K562 (cell line): ENCODE measurements around the gene PHTF1. TPM values are rescaled to one million over a fixed set of nuclear protein-coding genes. Genes with fewer than 3 reads are reported as not detected.
A peak's percentile ranks its signal among the peaks of the same experiment; 100 is the strongest.

Source experiments
- BCL6 ChIP-seq: fragments of 250-450 bp; sonication (Bioruptor Pico); IDR thresholded peaks from 2 replicates; pipeline ENCODE4 v1.4.0; 2020
- BMI1 ChIP-seq: fragments of 150-350 bp; IDR thresholded peaks from 2 replicates; pipeline ENCODE4 v1.6.1; 2014; ENCODE audit warnings: low read length
- CBX1 ChIP-seq: sonication (generic); IDR thresholded peaks from 2 replicates; pipeline ENCODE4 v1.6.1; 2016; ENCODE audit warnings: antibody characterized with exemption, low read depth, mild to moderate bottlenecking
- DACH1 ChIP-seq: fragments of 450-650 bp; IDR thresholded peaks from 2 replicates; pipeline ENCODE4 v1.6.1; 2018; ENCODE audit not compliant: partially characterized antibody
- EZH2 ChIP-seq: IDR thresholded peaks from 2 replicates; pipeline ENCODE4 v1.6.1; 2012; ENCODE audit warnings: low read depth, mild to moderate bottlenecking, inconsistent platforms, low read length, borderline replicate concordance
- FOXM1 ChIP-seq, 2 experiments: fragments of 450-650 bp in 1 of 2; sonication (generic) in 1 of 2; formaldehyde crosslinking in 1 of 2; IDR thresholded peaks; 2 replicates each; pipeline versions ENCODE4 v1.6.1 to v1.9.0; 2017 to 2022; ENCODE audit warnings: low read depth in 2 of 2, mild to moderate bottlenecking in 2 of 2, missing genetic modification reagents in 1 of 2, moderate library complexity in 1 of 2
- NEUROD1 ChIP-seq: fragments of 150-350 bp; IDR thresholded peaks from 2 replicates; pipeline ENCODE4 v1.6.1; 2014; ENCODE audit warnings: borderline replicate concordance, low read length, low read depth; ENCODE audit not compliant: partially characterized antibody
- POLR2AphosphoS5 ChIP-seq: IDR thresholded peaks from 2 replicates; pipeline ENCODE4 v1.6.1; 2011; ENCODE audit warnings: mild to moderate bottlenecking, low read depth, low read length, moderate library complexity; ENCODE audit not compliant: control insufficient read depth, insufficient read depth
- PRPF4 ChIP-seq: fragments of 200-400 bp; formaldehyde crosslinking; IDR thresholded peaks from one replicate; pipeline ENCODE4 v1.6.1; 2017; ENCODE audit warnings: low read length, low read depth, mild to moderate bottlenecking; ENCODE audit not compliant: insufficient read depth, poor library complexity, severe bottlenecking
- RCOR1 ChIP-seq, 2 experiments: IDR thresholded peaks; 2 replicates each; pipeline ENCODE4 v1.6.1; 2012; ENCODE audit warnings: low read depth in 2 of 2, low read length in 2 of 2, borderline replicate concordance in 1 of 2, improper control_type of control experiment in 1 of 2
- SMARCE1 ChIP-seq: fragments of 450-650 bp; IDR thresholded peaks from 2 replicates; pipeline ENCODE4 v1.7.1; 2016; ENCODE audit warnings: mild to moderate bottlenecking
- SUPT5H ChIP-seq: fragments of 450-650 bp; IDR thresholded peaks from 2 replicates; pipeline ENCODE4 v1.6.1; 2016
- TAL1 ChIP-seq: fragments of 450-650 bp; IDR thresholded peaks from 2 replicates; pipeline ENCODE4 v1.6.1; 2016; ENCODE audit warnings: mild to moderate bottlenecking
- TCF7 ChIP-seq: sonication (generic); IDR thresholded peaks from 2 replicates; pipeline ENCODE4 v1.6.1; 2016; ENCODE audit warnings: antibody characterized with exemption, borderline replicate concordance
- WHSC1 ChIP-seq: IDR thresholded peaks from one replicate; pipeline ENCODE4 v1.6.1; 2012; ENCODE audit warnings: low read length, control low read depth, inconsistent platforms
- ZEB2 ChIP-seq: fragments of 450-650 bp; IDR thresholded peaks from 2 replicates; pipeline ENCODE4 v1.6.1; 2016
- ZNF583 ChIP-seq: fragments of 250-450 bp; sonication (Bioruptor Pico); IDR thresholded peaks from 2 replicates; pipeline ENCODE4 v1.4.0; 2020
- polyA plus RNA-seq, 8 experiments: library from polyadenylated mRNA; depleted of rRNA in 4 of 8; stranded (reverse) in 5 of 8; unstranded in 3 of 8; fragments of >200 nt; fragmentation: Nextera tagmentation in 2 of 8; fragmentation: Illumina TruSeq in 1 of 8; extraction: Ambion mirVana in 2 of 8; extraction: Trizol in 1 of 8; gene quantifications; 2 replicates each; pipeline versions ENCODE4 v1.2.1 to v1.2.3, GENCODE V29; 2011 to 2014; ENCODE audit warnings: inconsistent platforms in 1 of 8, missing spikeins in 1 of 8
- total RNA-seq, 7 experiments: library from RNA; depleted of rRNA in 6 of 7; stranded (reverse); fragments of >200 nt in 6 of 7; fragmentation: Illumina TruSeq in 2 of 7; extraction: Trizol in 2 of 7; gene quantifications; 2 replicates each; pipeline versions ENCODE4 v1.2.1 to v1.2.3, GENCODE V29; 2011 to 2021; ENCODE audit warnings: low replicate concordance in 1 of 7
- TF ChIP-seq, protein P1 (sequence below): fragments of 450-650 bp; formaldehyde crosslinking; IDR thresholded peaks from 2 replicates; pipeline ENCODE4 v1.4.0; 2020; ENCODE audit warnings: mild to moderate bottlenecking
- TF ChIP-seq, protein P2 (sequence below): fragments of 450-650 bp; formaldehyde crosslinking; IDR thresholded peaks from 2 replicates; pipeline ENCODE4 v1.4.0; 2022; ENCODE audit warnings: missing genetic modification characterization
- TF ChIP-seq, protein P3 (sequence below), 2 experiments: fragments of 450-650 bp; formaldehyde crosslinking in 1 of 2; IDR thresholded peaks; 2 replicates each; pipeline versions ENCODE4 v1.4.0 to v1.6.1; 2014 to 2020; ENCODE audit warnings: mild to moderate bottlenecking in 2 of 2, borderline replicate concordance in 1 of 2, low read depth in 1 of 2

PHTF1 gene
- total and polyA plus RNA-seq, 9 of the 15 experiments (the other 6 are each of a cell fraction or from before 2014, with no cell fraction given) = 8.4 to 36.2 (median 23.0) TPM

- TF ChIP-seq, protein P1, sequence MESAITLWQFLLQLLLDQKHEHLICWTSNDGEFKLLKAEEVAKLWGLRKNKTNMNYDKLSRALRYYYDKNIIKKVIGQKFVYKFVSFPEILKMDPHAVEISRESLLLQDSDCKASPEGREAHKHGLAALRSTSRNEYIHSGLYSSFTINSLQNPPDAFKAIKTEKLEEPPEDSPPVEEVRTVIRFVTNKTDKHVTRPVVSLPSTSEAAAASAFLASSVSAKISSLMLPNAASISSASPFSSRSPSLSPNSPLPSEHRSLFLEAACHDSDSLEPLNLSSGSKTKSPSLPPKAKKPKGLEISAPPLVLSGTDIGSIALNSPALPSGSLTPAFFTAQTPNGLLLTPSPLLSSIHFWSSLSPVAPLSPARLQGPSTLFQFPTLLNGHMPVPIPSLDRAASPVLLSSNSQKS (CRISPR knock-in tag) = no peak
- TF ChIP-seq, protein P2, sequence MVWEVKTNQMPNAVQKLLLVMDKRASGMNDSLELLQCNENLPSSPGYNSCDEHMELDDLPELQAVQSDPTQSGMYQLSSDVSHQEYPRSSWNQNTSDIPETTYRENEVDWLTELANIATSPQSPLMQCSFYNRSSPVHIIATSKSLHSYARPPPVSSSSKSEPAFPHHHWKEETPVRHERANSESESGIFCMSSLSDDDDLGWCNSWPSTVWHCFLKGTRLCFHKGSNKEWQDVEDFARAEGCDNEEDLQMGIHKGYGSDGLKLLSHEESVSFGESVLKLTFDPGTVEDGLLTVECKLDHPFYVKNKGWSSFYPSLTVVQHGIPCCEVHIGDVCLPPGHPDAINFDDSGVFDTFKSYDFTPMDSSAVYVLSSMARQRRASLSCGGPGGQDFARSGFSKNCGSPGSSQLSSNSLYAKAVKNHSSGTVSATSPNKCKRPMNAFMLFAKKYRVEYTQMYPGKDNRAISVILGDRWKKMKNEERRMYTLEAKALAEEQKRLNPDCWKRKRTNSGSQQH = no peak
- no peak for TF ChIP-seq CBX1
- 0 out of 2 replicates have a peak, but pooled peaks have one; percentile 55 for TF ChIP-seq FOXM1 (IDR thresholded peaks at IDR 0.05; ENCODE audit: low read depth)
- no peak for TF ChIP-seq FOXM1 (CRISPR knock-in tag; IDR thresholded peaks at IDR 0.05; ENCODE audit: low read depth)
- TF ChIP-seq NEUROD1 = no peak
- TF ChIP-seq SUPT5H = no peak
- TF ChIP-seq BCL6 (CRISPR knock-in tag) = no peak
- TF ChIP-seq PRPF4 = no peak
- no peak for TF ChIP-seq EZH2
- peak; percentile 84 for TF ChIP-seq TAL1
- peak; percentile 54; the same call in 1 of the 2 replicates for TF ChIP-seq POLR2AphosphoS5
- TF ChIP-seq ZEB2 = peak; percentile 85
- TF ChIP-seq ZNF583 (CRISPR knock-in tag) = no peak
- peak; percentile 63; the same call in 1 of the 2 replicates for TF ChIP-seq SMARCE1
- no peak for TF ChIP-seq TCF7
- TF ChIP-seq WHSC1 = no peak
- TF ChIP-seq DACH1 = peak; percentile 32
- TF ChIP-seq BMI1 = no peak
- TF ChIP-seq, protein P3, sequence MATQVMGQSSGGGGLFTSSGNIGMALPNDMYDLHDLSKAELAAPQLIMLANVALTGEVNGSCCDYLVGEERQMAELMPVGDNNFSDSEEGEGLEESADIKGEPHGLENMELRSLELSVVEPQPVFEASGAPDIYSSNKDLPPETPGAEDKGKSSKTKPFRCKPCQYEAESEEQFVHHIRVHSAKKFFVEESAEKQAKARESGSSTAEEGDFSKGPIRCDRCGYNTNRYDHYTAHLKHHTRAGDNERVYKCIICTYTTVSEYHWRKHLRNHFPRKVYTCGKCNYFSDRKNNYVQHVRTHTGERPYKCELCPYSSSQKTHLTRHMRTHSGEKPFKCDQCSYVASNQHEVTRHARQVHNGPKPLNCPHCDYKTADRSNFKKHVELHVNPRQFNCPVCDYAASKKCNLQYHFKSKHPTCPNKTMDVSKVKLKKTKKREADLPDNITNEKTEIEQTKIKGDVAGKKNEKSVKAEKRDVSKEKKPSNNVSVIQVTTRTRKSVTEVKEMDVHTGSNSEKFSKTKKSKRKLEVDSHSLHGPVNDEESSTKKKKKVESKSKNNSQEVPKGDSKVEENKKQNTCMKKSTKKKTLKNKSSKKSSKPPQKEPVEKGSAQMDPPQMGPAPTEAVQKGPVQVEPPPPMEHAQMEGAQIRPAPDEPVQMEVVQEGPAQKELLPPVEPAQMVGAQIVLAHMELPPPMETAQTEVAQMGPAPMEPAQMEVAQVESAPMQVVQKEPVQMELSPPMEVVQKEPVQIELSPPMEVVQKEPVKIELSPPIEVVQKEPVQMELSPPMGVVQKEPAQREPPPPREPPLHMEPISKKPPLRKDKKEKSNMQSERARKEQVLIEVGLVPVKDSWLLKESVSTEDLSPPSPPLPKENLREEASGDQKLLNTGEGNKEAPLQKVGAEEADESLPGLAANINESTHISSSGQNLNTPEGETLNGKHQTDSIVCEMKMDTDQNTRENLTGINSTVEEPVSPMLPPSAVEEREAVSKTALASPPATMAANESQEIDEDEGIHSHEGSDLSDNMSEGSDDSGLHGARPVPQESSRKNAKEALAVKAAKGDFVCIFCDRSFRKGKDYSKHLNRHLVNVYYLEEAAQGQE (IDR thresholded peaks at IDR 0.05; ENCODE audit: borderline replicate concordance) = peak; percentile 18; the same call in 1 of the 2 replicates
- TF ChIP-seq, protein P3 (CRISPR knock-in tag; IDR thresholded peaks at IDR 0.05; ENCODE audit: low read depth) = no peak
- TF ChIP-seq RCOR1 (IDR thresholded peaks at IDR 0.05; ENCODE audit: borderline replicate concordance in 1 of 2, low read depth in 2 of 2, low read length in 2 of 2) = peak in 1 of 2 experiments; percentile 56; a peak in 3 of 4 replicates
Observed at GRCh38 chr1:113676524-113676923, 82.8 kb downstream of the PHTF1 start (continued).
